ENCODE data around the gene LRRFIP1.

LRRFIP1 gene

DNA sequence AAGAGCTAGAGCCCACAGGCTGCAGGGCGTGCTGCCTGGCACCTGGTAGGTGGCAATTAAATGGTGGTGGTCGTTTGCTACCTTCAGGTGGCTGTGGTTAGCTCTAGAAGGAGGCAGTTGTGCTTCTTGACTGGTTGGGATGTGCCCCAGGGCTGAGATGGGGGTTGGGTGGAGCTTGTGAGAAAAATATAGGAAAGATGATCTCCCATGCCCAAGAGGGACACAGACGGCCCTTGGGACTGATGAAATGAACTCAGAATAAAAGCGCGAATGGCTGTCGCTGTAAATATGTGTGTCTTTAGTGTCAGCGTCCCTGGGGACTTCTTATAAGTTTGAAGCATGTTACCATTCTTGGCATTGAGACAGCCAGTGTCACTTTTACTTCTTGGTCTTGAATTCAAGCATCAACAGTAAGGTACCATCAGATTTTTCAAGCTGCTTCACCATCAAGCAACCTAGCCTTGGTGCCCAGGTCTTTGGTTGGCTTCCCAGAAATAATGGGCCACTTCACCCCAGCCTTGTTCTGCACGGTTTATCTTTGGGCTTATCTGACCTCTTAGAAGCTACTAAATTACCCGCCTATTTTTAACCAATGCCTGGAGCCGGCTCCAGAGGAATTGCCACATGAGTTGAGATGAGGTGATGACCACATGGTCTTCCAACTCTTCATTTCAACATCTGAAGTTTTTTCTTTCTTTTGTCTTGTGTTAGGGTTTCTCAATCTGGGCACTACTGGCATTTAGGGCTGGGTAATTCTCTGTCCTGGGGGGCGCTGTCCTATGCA lies 11.9 kb downstream of the LRRFIP1 start:
- no peak for FAIRE-seq
- no peak for DNase-seq (ENCODE audit: insufficient read length, low spot score)
- TF ChIP-seq TAF1 (IDR thresholded peaks at IDR 0.05; ENCODE audit: low read depth, low read length) (no peak), POU2F2 (IDR thresholded peaks at IDR 0.05; ENCODE audit: low read depth, low read length) (no peak), SPI1 (IDR thresholded peaks at IDR 0.05; ENCODE audit: low read depth, low read length) (no peak), PAX5 (IDR thresholded peaks at IDR 0.05; ENCODE audit: insufficient read depth, low read length, severe bottlenecking) (no peak), POLR2AphosphoS5 (IDR thresholded peaks at IDR 0.05; ENCODE audit: low read depth, low read length) (no peak), POLR2A (IDR thresholded peaks at IDR 0.05; ENCODE audit: low read depth, low read length) (no peak)

DNA sequence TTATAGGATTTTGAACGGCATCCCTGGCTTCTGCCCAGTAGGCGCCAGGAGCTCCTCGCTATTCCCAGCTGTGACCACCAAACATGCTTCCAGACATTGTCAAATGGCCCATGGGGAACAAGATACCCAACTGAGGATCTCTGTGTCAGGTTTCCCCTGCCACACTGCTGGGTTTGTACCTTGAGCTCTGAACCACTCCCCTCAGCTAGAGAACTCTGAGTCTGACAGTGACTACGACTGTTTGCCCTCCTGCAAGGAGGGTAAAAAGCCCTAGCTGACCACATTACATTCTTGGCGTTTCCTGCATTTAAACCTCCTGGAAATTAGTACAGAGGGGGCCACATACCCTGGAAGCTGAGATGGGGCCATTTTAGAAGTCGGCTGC lies 12.4 kb downstream of the LRRFIP1 start:
- TF ChIP-seq POLR2A (IDR thresholded peaks at IDR 0.05; ENCODE audit: low read depth, low read length) = no peak
- no peak for TF ChIP-seq PAX5 (IDR thresholded peaks at IDR 0.05; ENCODE audit: insufficient read depth, low read length, severe bottlenecking)
- TF ChIP-seq POU2F2 (IDR thresholded peaks at IDR 0.05; ENCODE audit: low read depth, low read length) = no peak
- FAIRE-seq = no peak
- DNase-seq (ENCODE audit: insufficient read length, low spot score) = no peak

DNA sequence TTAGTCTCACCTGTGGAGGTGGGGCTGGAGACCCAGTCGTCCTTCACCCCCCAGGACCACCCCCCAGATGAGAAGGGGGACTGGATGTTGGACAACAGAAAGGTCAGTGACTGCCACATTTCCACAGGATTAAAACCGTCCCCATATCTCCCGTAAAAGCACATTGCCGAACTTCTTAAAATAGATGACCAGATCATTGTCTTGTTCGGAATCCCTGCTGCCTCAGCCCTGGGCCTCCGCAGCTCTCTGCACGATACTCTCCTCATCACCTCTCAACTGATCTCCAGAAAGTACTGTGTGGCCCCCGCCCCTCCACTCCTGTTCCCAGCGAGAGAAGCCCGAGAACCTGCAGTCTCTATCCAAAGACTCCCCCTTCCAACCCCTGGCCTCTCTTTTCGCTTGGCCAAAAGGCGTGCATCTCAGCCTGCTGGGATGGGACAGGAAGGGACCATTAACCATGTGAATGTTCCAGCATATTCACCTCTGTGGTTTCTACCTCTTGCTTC lies 13.2 kb downstream of the LRRFIP1 start:
- TF ChIP-seq TAF1 (IDR thresholded peaks at IDR 0.05; ENCODE audit: low read depth, low read length) (no peak), SPI1 (IDR thresholded peaks at IDR 0.05; ENCODE audit: low read depth, low read length) (no peak), POU2F2 (IDR thresholded peaks at IDR 0.05; ENCODE audit: low read depth, low read length) (no peak), POLR2A (IDR thresholded peaks at IDR 0.05; ENCODE audit: low read depth, low read length) (no peak), POLR2AphosphoS5 (IDR thresholded peaks at IDR 0.05; ENCODE audit: low read depth, low read length) (no peak)
- FAIRE-seq (no peak), DNase-seq (ENCODE audit: insufficient read length, low spot score) (no peak)

DNA sequence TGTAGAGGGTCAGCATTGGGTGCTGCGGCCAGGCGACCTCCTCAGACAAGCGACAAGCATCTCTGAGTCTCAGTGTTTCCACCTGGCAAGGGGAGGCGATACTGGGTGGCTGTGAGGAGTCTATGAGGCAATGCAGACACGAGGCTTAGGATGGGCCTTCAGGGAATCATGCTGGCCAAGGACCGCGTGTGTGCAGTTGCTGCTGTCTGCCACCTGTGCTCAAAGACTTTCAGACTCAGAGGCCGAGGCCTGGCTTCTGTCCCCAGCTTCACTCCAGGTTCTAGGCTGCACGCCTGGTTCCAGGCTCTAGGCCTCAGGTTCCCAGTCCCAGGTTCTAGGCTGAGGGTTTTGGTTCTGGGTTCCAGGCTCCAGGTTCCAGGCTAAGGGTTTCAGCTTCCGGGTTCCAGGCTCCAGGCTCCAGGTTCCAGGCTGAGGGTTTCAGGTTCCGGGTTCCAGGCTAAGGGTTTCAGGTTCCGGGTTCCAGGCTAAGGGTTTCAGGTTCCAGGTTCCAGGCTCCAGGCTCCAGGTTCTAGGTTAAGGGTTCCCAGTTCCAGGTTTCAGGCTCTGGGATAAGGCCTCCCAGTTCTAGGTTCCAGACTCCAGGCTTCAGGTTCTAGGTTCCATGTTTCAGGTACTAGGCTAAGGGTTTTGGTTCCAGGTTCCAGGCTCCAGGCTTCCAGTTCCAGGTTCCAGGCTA lies 14.8 kb downstream of the LRRFIP1 start:
- TF ChIP-seq POLR2AphosphoS5 (IDR thresholded peaks at IDR 0.05; ENCODE audit: low read depth, low read length) (no peak), PAX5 (IDR thresholded peaks at IDR 0.05; ENCODE audit: insufficient read depth, low read length, severe bottlenecking) (no peak), SPI1 (IDR thresholded peaks at IDR 0.05; ENCODE audit: low read depth, low read length) (no peak), TAF1 (IDR thresholded peaks at IDR 0.05; ENCODE audit: low read depth, low read length) (no peak), POU2F2 (IDR thresholded peaks at IDR 0.05; ENCODE audit: low read depth, low read length) (no peak), POLR2A (IDR thresholded peaks at IDR 0.05; ENCODE audit: low read depth, low read length) (no peak)
- no peak for FAIRE-seq
- no peak for DNase-seq (ENCODE audit: insufficient read length, low spot score)

DNA sequence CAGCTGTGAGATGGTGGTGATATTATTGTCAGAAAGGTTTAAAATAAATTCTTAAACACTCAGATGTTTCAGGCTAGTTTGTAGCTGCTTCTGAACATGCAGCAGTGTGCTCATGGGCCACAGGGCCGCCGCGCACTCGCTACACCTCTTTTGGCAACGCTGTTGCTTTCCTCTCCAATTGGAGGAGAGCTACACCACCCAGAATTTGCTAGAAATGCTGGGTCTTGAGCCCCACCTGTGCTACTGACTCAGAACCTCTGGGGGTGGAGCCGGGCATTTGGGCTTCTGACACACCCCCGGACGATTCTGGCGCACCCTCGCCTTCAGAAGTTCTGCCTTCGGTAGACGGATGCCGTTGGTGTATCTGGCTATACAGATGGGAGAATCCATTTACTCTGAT lies 15.7 kb downstream of the LRRFIP1 start:
- no peak for FAIRE-seq
- DNase-seq (ENCODE audit: insufficient read length, low spot score) = no peak
- no peak for TF ChIP-seq PAX5 (IDR thresholded peaks at IDR 0.05; ENCODE audit: insufficient read depth, low read length, severe bottlenecking)
- no peak for TF ChIP-seq POLR2AphosphoS5 (IDR thresholded peaks at IDR 0.05; ENCODE audit: low read depth, low read length)
- TF ChIP-seq TAF1 (IDR thresholded peaks at IDR 0.05; ENCODE audit: low read depth, low read length) = no peak
- no peak for TF ChIP-seq POLR2A (IDR thresholded peaks at IDR 0.05; ENCODE audit: low read depth, low read length)
- TF ChIP-seq SPI1 (IDR thresholded peaks at IDR 0.05; ENCODE audit: low read depth, low read length) = no peak
- TF ChIP-seq POU2F2 (IDR thresholded peaks at IDR 0.05; ENCODE audit: low read depth, low read length) = no peak

DNA sequence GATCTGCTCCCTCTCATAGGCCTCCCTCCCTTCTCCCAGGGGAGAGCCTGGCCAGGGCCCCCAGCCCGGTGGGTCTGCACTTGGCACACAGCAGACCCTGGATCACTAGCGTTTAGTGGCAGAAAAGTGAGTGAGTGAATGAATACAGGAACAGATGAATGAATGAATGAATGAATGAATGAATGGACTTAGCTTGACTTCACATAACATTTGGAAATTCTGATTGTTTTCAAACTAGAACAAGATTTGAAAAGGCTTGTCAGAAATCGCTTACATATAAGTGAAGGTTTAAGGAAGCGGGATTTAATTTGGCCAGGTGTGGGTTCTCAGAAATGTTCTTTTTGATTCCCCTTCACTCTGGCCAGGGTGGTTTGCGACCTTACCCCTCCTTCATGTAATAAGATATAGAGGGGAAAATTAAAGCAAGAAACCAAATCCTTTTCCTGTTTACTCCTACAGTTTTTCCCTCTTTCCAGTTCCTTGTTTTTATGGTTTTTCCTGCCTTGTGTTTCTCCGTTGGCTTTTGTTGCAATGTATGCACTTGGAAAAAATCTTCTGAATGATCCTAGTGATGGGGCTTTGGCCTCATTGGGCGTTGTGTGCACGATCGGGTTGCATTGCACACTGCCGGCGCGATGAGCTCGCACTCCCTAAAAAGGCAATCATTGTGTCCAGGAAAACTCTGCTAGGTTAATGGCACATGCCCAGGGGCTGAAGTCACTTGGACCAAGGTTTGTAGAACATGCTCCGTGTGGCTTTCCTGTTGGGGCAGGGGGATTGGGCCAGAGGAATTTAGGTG lies 16.4 kb downstream of the LRRFIP1 start:
- TF ChIP-seq POLR2AphosphoS5 (IDR thresholded peaks at IDR 0.05; ENCODE audit: low read depth, low read length) = no peak
- TF ChIP-seq PAX5 (IDR thresholded peaks at IDR 0.05; ENCODE audit: insufficient read depth, low read length, severe bottlenecking) = no peak
- TF ChIP-seq POLR2A (IDR thresholded peaks at IDR 0.05; ENCODE audit: low read depth, low read length) = no peak
- TF ChIP-seq SPI1 (IDR thresholded peaks at IDR 0.05; ENCODE audit: low read depth, low read length) = no peak
- TF ChIP-seq POU2F2 (IDR thresholded peaks at IDR 0.05; ENCODE audit: low read depth, low read length) = no peak
- TF ChIP-seq TAF1 (IDR thresholded peaks at IDR 0.05; ENCODE audit: low read depth, low read length) = no peak
- DNase-seq (ENCODE audit: insufficient read length, low spot score) (no peak), FAIRE-seq (no peak)

DNA sequence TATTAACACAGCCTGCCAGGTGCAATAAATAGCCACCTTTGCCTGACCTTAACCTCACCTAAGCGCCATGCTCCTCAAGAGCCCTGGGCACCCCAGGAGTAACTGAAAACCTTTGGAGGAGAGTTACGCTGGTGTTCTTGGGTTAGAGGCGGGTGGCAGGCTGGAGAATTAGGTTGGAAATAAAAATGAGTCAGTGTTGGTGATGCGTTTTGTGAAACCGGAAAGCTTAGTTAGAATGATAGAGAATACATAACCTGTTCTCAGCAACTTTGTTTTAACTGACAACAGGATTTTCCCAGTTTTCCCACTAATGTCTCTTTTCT lies 17.0 kb downstream of the LRRFIP1 start:
- TF ChIP-seq PAX5 (IDR thresholded peaks at IDR 0.05; ENCODE audit: insufficient read depth, low read length, severe bottlenecking) (no peak), POU2F2 (IDR thresholded peaks at IDR 0.05; ENCODE audit: low read depth, low read length) (no peak), SPI1 (IDR thresholded peaks at IDR 0.05; ENCODE audit: low read depth, low read length) (no peak), TAF1 (IDR thresholded peaks at IDR 0.05; ENCODE audit: low read depth, low read length) (no peak), POLR2A (IDR thresholded peaks at IDR 0.05; ENCODE audit: low read depth, low read length) (no peak), POLR2AphosphoS5 (IDR thresholded peaks at IDR 0.05; ENCODE audit: low read depth, low read length) (no peak)
- FAIRE-seq (no peak), DNase-seq (ENCODE audit: insufficient read length, low spot score) (no peak)

DNA sequence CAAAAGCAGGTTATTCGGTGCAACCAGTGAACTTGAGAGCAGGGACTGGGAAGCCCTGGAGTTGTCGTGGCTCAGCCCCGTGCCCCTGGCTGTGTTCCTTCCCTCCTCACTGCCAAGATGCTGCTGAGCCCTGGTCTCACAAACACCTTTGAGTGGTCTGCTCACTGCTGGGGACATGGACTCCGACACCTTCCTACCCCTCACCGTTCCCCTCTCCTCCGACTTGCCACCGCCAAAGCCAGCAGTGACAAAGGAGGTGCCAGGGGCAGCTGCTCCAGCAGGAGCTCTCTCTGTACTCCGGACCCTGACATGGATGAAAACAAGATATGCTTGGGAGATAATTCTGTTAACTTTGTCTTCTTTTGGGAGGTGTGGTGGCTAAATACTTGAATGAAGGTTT lies 17.9 kb downstream of the LRRFIP1 start:
- TF ChIP-seq PAX5 (IDR thresholded peaks at IDR 0.05; ENCODE audit: insufficient read depth, low read length, severe bottlenecking) (no peak), TAF1 (IDR thresholded peaks at IDR 0.05; ENCODE audit: low read depth, low read length) (no peak), POU2F2 (IDR thresholded peaks at IDR 0.05; ENCODE audit: low read depth, low read length) (no peak), SPI1 (IDR thresholded peaks at IDR 0.05; ENCODE audit: low read depth, low read length) (no peak), POLR2A (IDR thresholded peaks at IDR 0.05; ENCODE audit: low read depth, low read length) (no peak), POLR2AphosphoS5 (IDR thresholded peaks at IDR 0.05; ENCODE audit: low read depth, low read length) (no peak)
- DNase-seq (ENCODE audit: insufficient read length, low spot score) (no peak), FAIRE-seq (no peak)
